ENCODE results near the gene GPR21.

The GPR21 gene

GRCh38 chr9:123035791-123036190 lies 2.3 kb downstream of the GPR21 start:
- no peak overlapping the region for H3K23ac ChIP-seq (ENCODE audit: low read depth, low read length, poor library complexity)
- H4K8ac ChIP-seq (ENCODE audit: low read depth, low read length), result no peak overlapping the region
- no peak overlapping the region for H4K91ac ChIP-seq (ENCODE audit: low read depth, low read length, poor library complexity)
- H3K36me3 ChIP-seq (replicated peaks in 1 of 2; ENCODE audit: control insufficient read depth in 2 of 2, insufficient read depth in 2 of 2, low read length in 2 of 2), result peaks cover 2 to 52% of the 10 kb centered on the region in 2 donors
- no CpG with 5 or more reads among the region's 2 CpGs for WGBS, 2 donors (ENCODE audit: extremely low coverage in 2 of 2, insufficient read length in 2 of 2, insufficient replicate concordance in 1 of 2)
- no peak overlapping the region for H2BK120ac ChIP-seq (ENCODE audit: low read depth, low read length)
- peaks cover 2% of the 10 kb centered on the region for H3K79me1 ChIP-seq (ENCODE audit: low read depth, low read length)
- no peaks in the 10 kb centered on the region for H3K9me3 ChIP-seq (replicated peaks in 1 of 2; ENCODE audit: control insufficient read depth in 2 of 2, insufficient read depth in 1 of 2, low read depth in 1 of 2, low read length in 2 of 2)
- no peak overlapping the region for H3K9ac ChIP-seq (ENCODE audit: low read depth, low read length, poor library complexity)
- H3K4me2 ChIP-seq (ENCODE audit: insufficient read depth, low read length, poor library complexity, severe bottlenecking), result no peak overlapping the region
- no peak overlapping the region for H2AK5ac ChIP-seq (ENCODE audit: low read depth, low read length)
- H2BK5ac ChIP-seq (ENCODE audit: low read length), result no peak overlapping the region
- no peak overlapping the region for H3K27ac ChIP-seq (replicated peaks; ENCODE audit: low read length)
- H3K18ac ChIP-seq (ENCODE audit: low read length), result no peak overlapping the region
- peaks cover 10 to 16% of the 10 kb centered on the region in 2 donors for H3K4me1 ChIP-seq (ENCODE audit: control insufficient read depth in 2 of 2, insufficient read depth in 1 of 2, low read depth in 1 of 2, low read length in 2 of 2)
- H3K4me3 ChIP-seq (ENCODE audit: low read length in 2 of 2), result no peak overlapping the region
- H3K27me3 ChIP-seq (ENCODE audit: control insufficient read depth in 3 of 3, insufficient read depth in 3 of 3, low read depth in 1 of 3, low read length in 3 of 3), result no peaks in the 10 kb centered on the region
- H2BK12ac ChIP-seq (ENCODE audit: low read length), result no peak overlapping the region
- no peak overlapping the region for H2AFZ ChIP-seq (ENCODE audit: low read length)
- no peak overlapping the region for H3K4ac ChIP-seq (ENCODE audit: low read length)
- DNase-seq (ENCODE audit: low spot score), result no peak
- no peak overlapping the region for H2BK15ac ChIP-seq (ENCODE audit: low read length)
- H3K14ac ChIP-seq (ENCODE audit: low read length), result no peak overlapping the region

GRCh38 chr9:123036893-123037545 lies 3.6 kb downstream of the GPR21 start:
- peaks cover 2% of the 10 kb centered on the region for H3K79me1 ChIP-seq (ENCODE audit: low read depth, low read length)
- no peak overlapping the region for H3K4me3 ChIP-seq (ENCODE audit: low read length in 2 of 2)
- no peak overlapping the region for H3K4me2 ChIP-seq (ENCODE audit: insufficient read depth, low read length, poor library complexity, severe bottlenecking)
- no peak overlapping the region for H2BK12ac ChIP-seq (ENCODE audit: low read length)
- H3K23ac ChIP-seq (ENCODE audit: low read depth, low read length, poor library complexity), result no peak overlapping the region
- no peak overlapping the region for H4K8ac ChIP-seq (ENCODE audit: low read depth, low read length)
- no peak overlapping the region for H4K91ac ChIP-seq (ENCODE audit: low read depth, low read length, poor library complexity)
- H3K4me1 ChIP-seq (ENCODE audit: control insufficient read depth in 2 of 2, insufficient read depth in 1 of 2, low read depth in 1 of 2, low read length in 2 of 2), result peaks cover 10 to 17% of the 10 kb centered on the region in 2 donors
- H3K4ac ChIP-seq (ENCODE audit: low read length), result no peak overlapping the region
- peaks cover 5 to 60% of the 10 kb centered on the region in 2 donors for H3K36me3 ChIP-seq (replicated peaks in 1 of 2; ENCODE audit: control insufficient read depth in 2 of 2, insufficient read depth in 2 of 2, low read length in 2 of 2)
- H2AFZ ChIP-seq (ENCODE audit: low read length), result no peak overlapping the region
- no peaks in the 10 kb centered on the region for H3K9me3 ChIP-seq (replicated peaks in 1 of 2; ENCODE audit: control insufficient read depth in 2 of 2, insufficient read depth in 1 of 2, low read depth in 1 of 2, low read length in 2 of 2)
- H3K14ac ChIP-seq (ENCODE audit: low read length), result no peak overlapping the region
- no peak overlapping the region for H2BK15ac ChIP-seq (ENCODE audit: low read length)
- no peak for DNase-seq (ENCODE audit: low spot score)
- no peak overlapping the region for H2AK5ac ChIP-seq (ENCODE audit: low read depth, low read length)
- no CpG with 5 or more reads among the region's 3 CpGs for WGBS, 2 donors (ENCODE audit: extremely low coverage in 2 of 2, insufficient read length in 2 of 2, insufficient replicate concordance in 1 of 2)
- H3K9ac ChIP-seq (ENCODE audit: low read depth, low read length, poor library complexity), result no peak overlapping the region
- no peak overlapping the region for H2BK5ac ChIP-seq (ENCODE audit: low read length)
- H3K27ac ChIP-seq (replicated peaks; ENCODE audit: low read length), result no peak overlapping the region
- no peak overlapping the region for H3K18ac ChIP-seq (ENCODE audit: low read length)
- H3K27me3 ChIP-seq (ENCODE audit: control insufficient read depth in 3 of 3, insufficient read depth in 3 of 3, low read depth in 1 of 3, low read length in 3 of 3), result no peaks in the 10 kb centered on the region
- H2BK120ac ChIP-seq (ENCODE audit: low read depth, low read length), result no peak overlapping the region

GRCh38 chr9:123039617-123040219 lies 6.3 kb downstream of the GPR21 start:
- DNase-seq (ENCODE audit: low spot score), result no peak
- Histone ChIP-seq H2BK5ac (ENCODE audit: low read length) (no peak overlapping the region), H3K4me3 (ENCODE audit: low read length in 2 of 2) (no peak overlapping the region), H3K4ac (ENCODE audit: low read length) (no peak overlapping the region), H3K18ac (ENCODE audit: low read length) (no peak overlapping the region), H4K91ac (ENCODE audit: low read depth, low read length, poor library complexity) (no peak overlapping the region), H3K4me1 (ENCODE audit: control insufficient read depth in 2 of 2, insufficient read depth in 1 of 2, low read depth in 1 of 2, low read length in 2 of 2) (peaks cover 0 to 9% of the 10 kb centered on the region in 2 donors), H3K36me3 (replicated peaks in 1 of 2; ENCODE audit: control insufficient read depth in 2 of 2, insufficient read depth in 2 of 2, low read length in 2 of 2) (peaks cover 6 to 76% of the 10 kb centered on the region in 2 donors), H2BK12ac (ENCODE audit: low read length) (no peak overlapping the region), H3K9me3 (replicated peaks in 1 of 2; ENCODE audit: control insufficient read depth in 2 of 2, insufficient read depth in 1 of 2, low read depth in 1 of 2, low read length in 2 of 2) (peaks cover 0 to 13% of the 10 kb centered on the region in 2 donors), H2BK15ac (ENCODE audit: low read length) (no peak overlapping the region), H3K79me1 (ENCODE audit: low read depth, low read length) (peaks cover 2% of the 10 kb centered on the region), H2BK120ac (ENCODE audit: low read depth, low read length) (no peak overlapping the region), H3K9ac (ENCODE audit: low read depth, low read length, poor library complexity) (no peak overlapping the region), H3K14ac (ENCODE audit: low read length) (no peak overlapping the region), H3K27me3 (ENCODE audit: control insufficient read depth in 3 of 3, insufficient read depth in 3 of 3, low read depth in 1 of 3, low read length in 3 of 3) (no peaks in the 10 kb centered on the region), H2AK5ac (ENCODE audit: low read depth, low read length) (no peak overlapping the region), H3K27ac (replicated peaks; ENCODE audit: low read length) (no peak overlapping the region), H3K23ac (ENCODE audit: low read depth, low read length, poor library complexity) (no peak overlapping the region), H2AFZ (ENCODE audit: low read length) (no peak overlapping the region), H3K4me2 (ENCODE audit: insufficient read depth, low read length, poor library complexity, severe bottlenecking) (no peak overlapping the region), H4K8ac (ENCODE audit: low read depth, low read length) (no peak overlapping the region)
- WGBS, 2 donors (ENCODE audit: extremely low coverage in 2 of 2, insufficient read length in 2 of 2, insufficient replicate concordance in 1 of 2), result no CpG with 5 or more reads among the region's 1 CpG

- Histone ChIP-seq H3K18ac (ENCODE audit: low read length) (no peak overlapping the region), H2BK120ac (ENCODE audit: low read depth, low read length) (no peak overlapping the region), H3K23ac (ENCODE audit: low read depth, low read length, poor library complexity) (no peak overlapping the region), H3K4me3 (ENCODE audit: low read length in 2 of 2) (no peak overlapping the region), H3K27ac (replicated peaks; ENCODE audit: low read length) (no peak overlapping the region), H3K4me2 (ENCODE audit: insufficient read depth, low read length, poor library complexity, severe bottlenecking) (no peak overlapping the region), H2AK5ac (ENCODE audit: low read depth, low read length) (no peak overlapping the region), H2BK5ac (ENCODE audit: low read length) (no peak overlapping the region), H3K79me1 (ENCODE audit: low read depth, low read length) (no peaks in the 10 kb centered on the region), H3K4ac (ENCODE audit: low read length) (no peak overlapping the region), H3K27me3 (ENCODE audit: control insufficient read depth in 3 of 3, insufficient read depth in 3 of 3, low read depth in 1 of 3, low read length in 3 of 3) (no peaks in the 10 kb centered on the region), H2BK15ac (ENCODE audit: low read length) (no peak overlapping the region), H3K14ac (ENCODE audit: low read length) (no peak overlapping the region), H3K36me3 (replicated peaks in 1 of 2; ENCODE audit: control insufficient read depth in 2 of 2, insufficient read depth in 2 of 2, low read length in 2 of 2) (peaks cover 4 to 75% of the 10 kb centered on the region in 2 donors), H4K8ac (ENCODE audit: low read depth, low read length) (no peak overlapping the region), H3K9me3 (replicated peaks in 1 of 2; ENCODE audit: control insufficient read depth in 2 of 2, insufficient read depth in 1 of 2, low read depth in 1 of 2, low read length in 2 of 2) (peaks cover 0 to 13% of the 10 kb centered on the region in 2 donors), H3K9ac (ENCODE audit: low read depth, low read length, poor library complexity) (no peak overlapping the region), H4K91ac (ENCODE audit: low read depth, low read length, poor library complexity) (no peak overlapping the region), H2BK12ac (ENCODE audit: low read length) (no peak overlapping the region), H2AFZ (ENCODE audit: low read length) (no peak overlapping the region), H3K4me1 (ENCODE audit: control insufficient read depth in 2 of 2, insufficient read depth in 1 of 2, low read depth in 1 of 2, low read length in 2 of 2) (peaks cover 0 to 5% of the 10 kb centered on the region in 2 donors)
- WGBS, 2 donors (ENCODE audit: extremely low coverage in 2 of 2, insufficient read length in 2 of 2, insufficient replicate concordance in 1 of 2), result no CpG with 5 or more reads among the region's 1 CpG
- DNase-seq (ENCODE audit: low spot score), result no peak
Observed at GRCh38 chr9:123040801-123041200, 7.3 kb downstream of the GPR21 start.
